Measurements from ENCODE around the gene AFG3L2. TPM values are rescaled to one million over a fixed set of nuclear protein-coding genes. Genes with fewer than 3 reads are reported as not detected.
A peak's percentile ranks its signal among the peaks of the same experiment; 100 is the strongest.
"Not testable (repeated sequence)": the region's sequence is repeated elsewhere in the genome, so short reads cannot be mapped to it uniquely, and the experiment has no call there.

AFG3L2 gene
- total and polyA plus RNA-seq, 2 of the 13 experiments (the other 11 are each of a cell fraction or from before 2014, with no cell fraction given), result 28.6 to 86.9 TPM

DNA sequence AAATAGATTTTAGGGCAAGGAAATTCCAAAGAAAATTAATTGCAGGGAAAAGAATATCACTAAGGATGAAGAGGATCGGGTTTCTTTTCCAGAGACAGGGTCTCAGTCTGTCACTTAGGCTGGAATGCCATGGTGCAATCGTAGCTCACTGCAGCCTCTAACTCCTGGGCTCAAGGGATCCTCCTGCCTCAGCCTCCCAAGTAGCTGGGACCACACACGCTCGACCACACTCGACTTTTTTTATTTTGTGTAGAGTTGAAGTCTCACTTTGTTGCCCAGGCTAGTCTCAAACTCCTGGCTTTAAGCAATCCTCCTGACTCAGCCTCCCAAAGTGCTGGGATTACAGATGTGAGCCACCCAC is 1.2 kb upstream of the AFG3L2 start:
- ATAC-seq; DNase-seq (ENCODE audit: low spot score); H3K27me3 ChIP-seq (ENCODE audit: control insufficient read depth in 1 of 2, insufficient read depth in 2 of 2, low read length in 2 of 2); BruUV-seq (replicated peaks); FAIRE-seq; CTCF ChIA-PET (ENCODE audit: low intra/inter-chr PET ratio, low total read pairs); H3K9me3 ChIP-seq (ENCODE audit: low read length); H3K36me3 ChIP-seq (replicated peaks in 1 of 2; ENCODE audit: control insufficient read depth in 1 of 2, insufficient read depth in 2 of 2, low read length in 2 of 2): not testable (repeated sequence)
- Histone ChIP-seq H2AFZ (ENCODE audit: low read length) (peak overlapping the region; percentile 95), H3K27ac (ENCODE audit: extremely low read length, insufficient read depth, low read length) (peak overlapping the region; percentile 94), H3K4me3 (replicated peaks in 1 of 3; ENCODE audit: insufficient read depth in 1 of 3, low read depth in 2 of 3, low read length in 3 of 3) (peak overlapping the region; percentile 65 to 89 (median 67)), H3K4me1 (ENCODE audit: insufficient read depth, low read length) (peaks cover 29% of the 10 kb centered on the region), H4K20me1 (ENCODE audit: insufficient read depth, low read length) (peaks cover 25% of the 10 kb centered on the region), H3K9ac (ENCODE audit: insufficient read depth, low read depth, low read length) (peak overlapping the region; percentile 80), H3K4me2 (ENCODE audit: low read depth, low read length) (peak overlapping the region; percentile 96), H3K79me2 (ENCODE audit: insufficient read depth, low read length) (peaks cover 34% of the 10 kb centered on the region)
- POLR2A ChIA-PET, result interaction anchor here (1.5 to 1.8 kb wide), 2 partner anchors 42 to 613 kb away, joined by 9 read pairs; partner anchors contain the start of gene CEP192
- intact Hi-C loops (cut with micrococcal nuclease; ENCODE audit: unreplicated experiment), result loop anchor here (10.0 kb wide), 1 partner anchor 567 kb away; the partner anchor contains the start of gene SEH1L
- 9% methylated on average over 5 of the region's 5 CpGs for WGBS (ENCODE audit: low lambda C conversion rate)
- peak; percentile 27; the same call in 1 of the 2 replicates for TF ChIP-seq CEBPG (CRISPR knock-in tag; IDR thresholded peaks at IDR 0.05)
- TF ChIP-seq, protein P1, sequence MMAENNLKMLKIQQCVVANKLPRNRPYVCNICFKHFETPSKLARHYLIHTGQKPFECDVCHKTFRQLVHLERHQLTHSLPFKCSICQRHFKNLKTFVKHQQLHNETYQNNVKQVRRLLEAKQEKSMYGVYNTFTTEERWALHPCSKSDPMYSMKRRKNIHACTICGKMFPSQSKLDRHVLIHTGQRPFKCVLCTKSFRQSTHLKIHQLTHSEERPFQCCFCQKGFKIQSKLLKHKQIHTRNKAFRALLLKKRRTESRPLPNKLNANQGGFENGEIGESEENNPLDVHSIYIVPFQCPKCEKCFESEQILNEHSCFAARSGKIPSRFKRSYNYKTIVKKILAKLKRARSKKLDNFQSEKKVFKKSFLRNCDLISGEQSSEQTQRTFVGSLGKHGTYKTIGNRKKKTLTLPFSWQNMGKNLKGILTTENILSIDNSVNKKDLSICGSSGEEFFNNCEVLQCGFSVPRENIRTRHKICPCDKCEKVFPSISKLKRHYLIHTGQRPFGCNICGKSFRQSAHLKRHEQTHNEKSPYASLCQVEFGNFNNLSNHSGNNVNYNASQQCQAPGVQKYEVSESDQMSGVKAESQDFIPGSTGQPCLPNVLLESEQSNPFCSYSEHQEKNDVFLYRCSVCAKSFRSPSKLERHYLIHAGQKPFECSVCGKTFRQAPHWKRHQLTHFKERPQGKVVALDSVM (CRISPR knock-in tag; IDR thresholded peaks at IDR 0.05), result peak; percentile 99
- TF ChIP-seq ZMYM3 (CRISPR knock-in tag; IDR thresholded peaks at IDR 0.05), result peak; percentile 95
- peak; percentile 24 for TF ChIP-seq TEAD3 (CRISPR knock-in tag; optimal IDR thresholded peaks at IDR 0.05; ENCODE audit: borderline replicate concordance)
- peak; percentile 51; the same call in 1 of the 2 replicates for TF ChIP-seq ZMYM2 (CRISPR knock-in tag; IDR thresholded peaks at IDR 0.05)
- 0 out of 2 replicates have a peak, but pooled peaks have one; percentile 49 for TF ChIP-seq ADNP (CRISPR knock-in tag; IDR thresholded peaks at IDR 0.05)
- peak; percentile 91 for TF ChIP-seq KDM1A (CRISPR knock-in tag; IDR thresholded peaks at IDR 0.05)
- peak; percentile 82; the same call in 1 of the 2 replicates for TF ChIP-seq ZNF3 (CRISPR knock-in tag; IDR thresholded peaks at IDR 0.05)
- in situ Hi-C loops (cut with HindIII; ENCODE audit: extremely low pct_ligation_motif_present, low pct_unique_long_range_greater_than_20kb), result loop anchor here (25.0 kb wide), 1 partner anchor 559 kb away; the partner anchor contains the start of gene SEH1L

Measured in HepG2 (cell line).